GM12878 (cell line): ENCODE data around the gene TMPRSS2. TPM values are rescaled to one million over a fixed set of nuclear protein-coding genes. Genes with fewer than 3 reads are reported as not detected.

Source experiments
- ATAC-seq: fragments of 200-7000 bp; cut with Tn5 transposase; 3 replicates; pipeline ENCODE4 v1.9.1; 2020; ENCODE audit warnings: mild to moderate bottlenecking, moderate library complexity
- BruUV-seq: library from RNA; stranded (reverse); fragments of 400-500 nt; replicated peaks from 2 replicates; lab custom pipeline; 2021; lab: Mats Ljungman, UMichigan
- CTCF ChIA-PET: fragments of 300-600 bp; sonication (Branson Sonifier 250); formaldehyde crosslinking; extraction: SDS; loops from one replicate; lab custom pipeline; 2021; ENCODE audit warnings: inconsistent platforms; lab: Yijun Ruan, JAX
- POLR2A ChIA-PET: fragments of 350-600 bp; formaldehyde crosslinking; extraction: SDS; loops from one replicate; lab custom pipeline; 2021; ENCODE audit warnings: inconsistent platforms; lab: Charles Lee
- RAD21 ChIA-PET: fragments of 300-600 bp; sonication (Branson Sonifier 250); formaldehyde crosslinking; loops from one replicate; lab custom pipeline; 2023; ENCODE audit warnings: antibody characterized with exemption; ENCODE audit not compliant: unreplicated experiment; lab: Charles Lee
- SMC1A ChIA-PET: fragments of 300-600 bp; sonication (Branson Sonifier 250); formaldehyde crosslinking; loops from one replicate; lab custom pipeline; 2023; ENCODE audit not compliant: unreplicated experiment, uncharacterized antibody; lab: Charles Lee
- DNase-seq: peaks from one replicate; pipeline ENCODE4 v3.0.0-alpha.2; 2011; ENCODE audit warnings: low read depth, low spot score
- FAIRE-seq: peaks from 3 replicates; lab custom pipeline; 2011; peaks lifted over from hg19 to GRCh38; lab: Jason Lieb, UNC
- H2AFZ ChIP-seq: 2 replicates; pipeline ENCODE4 v1.6.0; 2011; ENCODE audit warnings: low read depth, low read length, control low read depth; ENCODE audit not compliant: control insufficient read depth
- H3K27ac ChIP-seq: 2 replicates; pipeline ENCODE4 v1.5.1; 2011; ENCODE audit warnings: control low read depth; ENCODE audit not compliant: control insufficient read depth, insufficient read depth
- H3K27me3 ChIP-seq, 2 experiments: replicated peaks in 1 of 2; 2 replicates each; pipeline versions ENCODE4 v1.6.0 to v1.6.1; 2011; ENCODE audit warnings: low read length in 1 of 2; ENCODE audit not compliant: control insufficient read depth in 2 of 2, insufficient read depth in 2 of 2
- H3K36me3 ChIP-seq, 2 experiments: 2 replicates each; pipeline ENCODE4 v1.5.1; 2011; ENCODE audit warnings: low read length in 1 of 2; ENCODE audit not compliant: control insufficient read depth in 2 of 2, insufficient read depth in 2 of 2
- H3K4me1 ChIP-seq: 2 replicates; pipeline ENCODE4 v1.6.1; 2011; ENCODE audit warnings: mild to moderate bottlenecking, low read length, moderate library complexity, mixed read lengths; ENCODE audit not compliant: control insufficient read depth, insufficient read depth
- H3K4me2 ChIP-seq: 2 replicates; pipeline ENCODE4 v1.6.0; 2011; ENCODE audit warnings: control low read depth; ENCODE audit not compliant: control insufficient read depth, insufficient read depth
- H3K4me3 ChIP-seq: fragments of 200-600 bp; sonication (generic); 2 replicates; pipeline ENCODE4 v1.5.1; 2016
- H3K79me2 ChIP-seq: 2 replicates; pipeline ENCODE4 v1.6.0; 2011; ENCODE audit warnings: low read length; ENCODE audit not compliant: control insufficient read depth, insufficient read depth
- H3K9ac ChIP-seq: 2 replicates; pipeline ENCODE4 v1.8.0; 2011; ENCODE audit warnings: low read length, control low read depth, mixed read lengths; ENCODE audit not compliant: control insufficient read depth, insufficient read depth
- H3K9me3 ChIP-seq: replicated peaks from 3 replicates; pipeline ENCODE4 v1.5.1; 2011; ENCODE audit warnings: mild to moderate bottlenecking, low read length; ENCODE audit not compliant: control insufficient read depth, insufficient read depth
- H4K20me1 ChIP-seq: 2 replicates; pipeline ENCODE4 v1.6.0; 2011; ENCODE audit not compliant: control insufficient read depth, insufficient read depth
- HCFC1 ChIP-seq: fragments of 150-350 bp; IDR thresholded peaks from 2 replicates; pipeline ENCODE4 v1.6.1; 2014; ENCODE audit warnings: low read length
- MYB ChIP-seq: fragments of 150-350 bp; IDR thresholded peaks from 2 replicates; pipeline ENCODE4 v1.6.1; 2014; ENCODE audit warnings: mild to moderate bottlenecking, low read depth, low read length, borderline replicate concordance
- NBN ChIP-seq: fragments of 450-650 bp; IDR thresholded peaks from 2 replicates; pipeline ENCODE4 v1.6.1; 2016
- NR2C1 ChIP-seq: fragments of 450-650 bp; IDR thresholded peaks from 2 replicates; pipeline ENCODE4 v1.6.1; 2017; ENCODE audit warnings: antibody characterized with exemption, mild to moderate bottlenecking, moderate library complexity
- RAD21 ChIP-seq: IDR thresholded peaks from 2 replicates; pipeline ENCODE4 v1.6.1; 2011; ENCODE audit warnings: mild to moderate bottlenecking, low read depth, low read length, moderate library complexity; ENCODE audit not compliant: insufficient read depth
- RELB ChIP-seq: fragments of 450-650 bp; IDR thresholded peaks from 2 replicates; pipeline ENCODE4 v1.6.1; 2017; ENCODE audit warnings: low read depth, mild to moderate bottlenecking, moderate library complexity
- ZBED1 ChIP-seq: IDR thresholded peaks from 2 replicates; pipeline ENCODE4 v1.6.1; 2016; ENCODE audit warnings: borderline replicate concordance
- WGBS: methylation state at CpG from one replicate; pipeline ENCODE4 v1.1.6; 2016; ENCODE audit warnings: low lambda C conversion rate; ENCODE audit not compliant: insufficient replicate concordance, insufficient coverage; ENCODE audit errors: missing lambda C conversion rate; 5-methylcytosine and 5-hydroxymethylcytosine counted together
- in situ Hi-C: fragments of 300-500 bp; cut with MboI; formaldehyde crosslinking; loops from 9 replicates; pipeline ENCODE4 v1.14.3; 2018; ENCODE audit warnings: mixed read lengths
- intact Hi-C: fragments of 100-400 bp; cut with micrococcal nuclease; formaldehyde crosslinking; loops from one replicate; pipeline ENCODE4 v1.14.2; 2022; ENCODE audit not compliant: unreplicated experiment
- polyA plus RNA-seq, 11 experiments: library from polyadenylated mRNA; depleted of rRNA in 4 of 11; unstranded in 6 of 11; stranded (reverse) in 5 of 11; fragments of >200 nt; fragmentation: Nextera tagmentation in 4 of 11; fragmentation: Illumina TruSeq in 1 of 11; extraction: Ambion mirVana in 4 of 11; extraction: Trizol in 1 of 11; gene quantifications; 1 replicate in 1 of 11; 2 replicates in 10 of 11; pipeline versions ENCODE4 v1.2.1 to v1.2.3, GENCODE V29; 2011 to 2016; ENCODE audit warnings: inconsistent platforms in 2 of 11, missing spikeins in 2 of 11, low read depth in 1 of 11
- total RNA-seq, 4 experiments: library from RNA; depleted of rRNA in 3 of 4; stranded (reverse); fragments of >200 nt in 3 of 4; fragmentation: Illumina TruSeq in 1 of 4; extraction: Trizol in 1 of 4; gene quantifications; 2 replicates each; pipeline versions ENCODE4 v1.2.1 to v1.2.3, GENCODE V29; 2013 to 2021
- TF ChIP-seq, protein P1 (sequence below): fragments of 450-650 bp; formaldehyde crosslinking; IDR thresholded peaks from 2 replicates; pipeline ENCODE4 v1.4.0; 2020; ENCODE audit warnings: mild to moderate bottlenecking, moderate library complexity

TMPRSS2 gene
- total and polyA plus RNA-seq, 10 of the 15 experiments (the other 5 are each of a cell fraction or from before 2014, with no cell fraction given): 0.19 to 0.26 TPM; not detected in 8

GRCh38 chr21:41499920-41500319 is 8.0 kb downstream of the TMPRSS2 start:
- intact Hi-C loops: no loop called here
- in situ Hi-C loops: no loop called here
- Histone ChIP-seq H3K4me1 (no peaks in the 10 kb centered on the region), H3K9ac (no peak overlapping the region), H3K4me2 (no peak overlapping the region), H3K27me3 (peaks cover 0 to 4% of the 10 kb centered on the region in 2 experiments; a peak in 3 of 4 replicates), H2AFZ (no peak overlapping the region), H3K9me3 (no peaks in the 10 kb centered on the region), H3K27ac (no peak overlapping the region), H3K79me2 (no peaks in the 10 kb centered on the region), H4K20me1 (no peaks in the 10 kb centered on the region), H3K4me3 (no peak overlapping the region), H3K36me3 (no peaks in the 10 kb centered on the region)
- ATAC-seq (no peak), FAIRE-seq (no peak), DNase-seq (no peak)
- RAD21 ChIA-PET: no interaction called here
- no TSS peak for BruUV-seq
- SMC1A ChIA-PET: no interaction called here
- 21% methylated on average over 2 of the region's 2 CpGs for WGBS
- no peak for TF ChIP-seq RAD21
- TF ChIP-seq NR2C1: no peak
- no peak for TF ChIP-seq HCFC1
- no peak for TF ChIP-seq ZBED1
- no peak for TF ChIP-seq MYB
- TF ChIP-seq, protein P1, sequence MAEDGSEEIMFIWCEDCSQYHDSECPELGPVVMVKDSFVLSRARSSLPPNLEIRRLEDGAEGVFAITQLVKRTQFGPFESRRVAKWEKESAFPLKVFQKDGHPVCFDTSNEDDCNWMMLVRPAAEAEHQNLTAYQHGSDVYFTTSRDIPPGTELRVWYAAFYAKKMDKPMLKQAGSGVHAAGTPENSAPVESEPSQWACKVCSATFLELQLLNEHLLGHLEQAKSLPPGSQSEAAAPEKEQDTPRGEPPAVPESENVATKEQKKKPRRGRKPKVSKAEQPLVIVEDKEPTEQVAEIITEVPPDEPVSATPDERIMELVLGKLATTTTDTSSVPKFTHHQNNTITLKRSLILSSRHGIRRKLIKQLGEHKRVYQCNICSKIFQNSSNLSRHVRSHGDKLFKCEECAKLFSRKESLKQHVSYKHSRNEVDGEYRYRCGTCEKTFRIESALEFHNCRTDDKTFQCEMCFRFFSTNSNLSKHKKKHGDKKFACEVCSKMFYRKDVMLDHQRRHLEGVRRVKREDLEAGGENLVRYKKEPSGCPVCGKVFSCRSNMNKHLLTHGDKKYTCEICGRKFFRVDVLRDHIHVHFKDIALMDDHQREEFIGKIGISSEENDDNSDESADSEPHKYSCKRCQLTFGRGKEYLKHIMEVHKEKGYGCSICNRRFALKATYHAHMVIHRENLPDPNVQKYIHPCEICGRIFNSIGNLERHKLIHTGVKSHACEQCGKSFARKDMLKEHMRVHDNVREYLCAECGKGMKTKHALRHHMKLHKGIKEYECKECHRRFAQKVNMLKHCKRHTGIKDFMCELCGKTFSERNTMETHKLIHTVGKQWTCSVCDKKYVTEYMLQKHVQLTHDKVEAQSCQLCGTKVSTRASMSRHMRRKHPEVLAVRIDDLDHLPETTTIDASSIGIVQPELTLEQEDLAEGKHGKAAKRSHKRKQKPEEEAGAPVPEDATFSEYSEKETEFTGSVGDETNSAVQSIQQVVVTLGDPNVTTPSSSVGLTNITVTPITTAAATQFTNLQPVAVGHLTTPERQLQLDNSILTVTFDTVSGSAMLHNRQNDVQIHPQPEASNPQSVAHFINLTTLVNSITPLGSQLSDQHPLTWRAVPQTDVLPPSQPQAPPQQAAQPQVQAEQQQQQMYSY (CRISPR knock-in tag): no peak
- no peak for TF ChIP-seq RELB
- TF ChIP-seq NBN: no peak
- CTCF ChIA-PET: interaction anchor here (0.6 kb wide), 1 partner anchor 108 kb away, joined by 4 read pairs; no protein-coding TSS in a partner anchor
- POLR2A ChIA-PET: no interaction called here
